ENCODE results near the gene TMEM63B.

TMEM63B gene

DNA sequence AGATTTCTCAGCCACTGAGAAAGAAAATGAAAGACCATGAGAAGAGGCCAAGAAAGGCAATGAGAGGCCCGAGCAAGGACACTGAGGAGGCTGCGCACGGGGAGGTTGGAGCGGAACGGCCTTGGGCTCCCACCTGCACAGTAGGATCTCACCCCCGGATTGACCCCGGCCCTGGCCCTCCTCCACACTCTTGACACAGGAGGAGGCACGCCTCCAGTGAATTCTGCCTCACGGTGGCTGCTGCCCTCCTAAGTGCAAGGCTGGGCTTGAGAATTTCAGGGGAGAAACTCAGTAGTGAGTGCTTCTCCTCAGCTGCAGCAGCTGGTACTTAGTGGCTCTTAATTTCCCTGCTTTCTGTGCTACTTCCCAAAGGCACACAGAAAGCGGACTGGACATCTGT lies 18.1 kb upstream of the TMEM63B start:
- no peak overlapping the region for H3K9ac ChIP-seq (ENCODE audit: insufficient read length)
- peaks cover 80% of the 10 kb centered on the region for H3K36me3 ChIP-seq (ENCODE audit: insufficient read depth, low read length)
- DNase-seq (ENCODE audit: low read depth, low spot score) = no peak
- no peak overlapping the region for H3K4me3 ChIP-seq
- no peaks in the 10 kb centered on the region for H3K9me3 ChIP-seq (ENCODE audit: low read depth, low read length)
- no peak overlapping the region for H3K27ac ChIP-seq
- TF ChIP-seq FOXP2 (optimal IDR thresholded peaks at IDR 0.05; ENCODE audit: control extremely low read depth, extremely low read length, insufficient read depth) (no peak), EZH2 (IDR thresholded peaks at IDR 0.05) (no peak), POLR2AphosphoS5 (IDR thresholded peaks at IDR 0.05; ENCODE audit: borderline replicate concordance, low read depth, low read length) (no peak)

DNA sequence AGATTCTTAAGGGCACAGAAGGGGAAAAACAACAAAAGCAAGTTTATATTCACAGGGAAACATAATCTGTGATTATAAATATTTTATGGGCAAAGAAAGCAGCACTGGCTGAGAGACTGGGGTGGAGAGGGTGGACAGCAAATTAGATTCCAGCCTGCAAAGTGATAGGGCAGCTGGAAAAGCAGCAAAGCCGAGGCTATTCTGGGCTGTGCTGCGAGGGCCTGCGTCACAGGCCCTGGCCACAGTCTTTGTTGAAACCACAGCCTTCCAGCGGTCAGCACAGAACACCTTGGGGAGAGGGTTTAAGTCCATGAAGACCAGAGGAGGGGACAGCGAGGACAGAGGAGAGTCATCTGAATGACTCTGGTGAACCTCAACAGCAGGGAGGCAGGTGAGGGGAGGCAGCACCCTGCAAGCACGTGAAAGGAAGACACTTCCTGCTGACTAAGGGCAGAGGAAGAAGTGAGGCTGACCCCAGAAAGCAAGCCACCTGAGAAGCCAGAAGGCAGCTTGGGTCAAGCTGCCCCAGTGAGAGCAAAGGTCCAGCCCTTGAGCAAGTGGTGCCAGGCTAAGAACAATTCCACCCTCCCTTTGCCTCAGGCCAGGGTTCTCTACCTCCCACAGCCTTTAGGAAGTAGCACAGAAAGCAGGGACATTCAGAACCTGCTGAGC lies 17.2 kb upstream of the TMEM63B start:
- Histone ChIP-seq H3K9ac (ENCODE audit: insufficient read length) (no peak overlapping the region), H3K9me3 (ENCODE audit: low read depth, low read length) (no peaks in the 10 kb centered on the region), H3K27ac (no peak overlapping the region), H3K4me3 (no peak overlapping the region), H3K36me3 (ENCODE audit: insufficient read depth, low read length) (peaks cover 80% of the 10 kb centered on the region)
- TF ChIP-seq POLR2AphosphoS5 (IDR thresholded peaks at IDR 0.05; ENCODE audit: borderline replicate concordance, low read depth, low read length) (no peak), FOXP2 (optimal IDR thresholded peaks at IDR 0.05; ENCODE audit: control extremely low read depth, extremely low read length, insufficient read depth) (no peak), EZH2 (IDR thresholded peaks at IDR 0.05) (no peak)
- no peak for DNase-seq (ENCODE audit: low read depth, low spot score)

DNA sequence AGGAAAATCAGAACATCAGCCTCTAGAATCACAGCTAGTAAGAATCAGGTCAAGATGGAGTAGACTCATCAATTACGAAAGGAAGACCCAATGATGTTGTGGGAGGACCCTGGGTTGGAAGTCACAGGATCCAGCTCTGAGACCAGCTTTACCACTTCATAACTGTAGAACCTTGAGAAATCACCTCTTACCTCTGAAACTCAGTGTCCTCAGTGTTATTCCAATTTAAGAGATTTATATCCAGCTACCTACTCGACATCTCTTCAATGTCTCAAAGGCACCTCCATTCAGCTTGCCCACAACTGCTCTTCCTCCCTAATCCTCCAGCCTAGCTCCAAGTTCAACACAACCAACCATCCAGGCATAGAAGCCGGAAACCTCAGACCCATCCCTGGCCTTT lies 16.4 kb upstream of the TMEM63B start:
- TF ChIP-seq EZH2 (IDR thresholded peaks at IDR 0.05) = no peak
- TF ChIP-seq FOXP2 (optimal IDR thresholded peaks at IDR 0.05; ENCODE audit: control extremely low read depth, extremely low read length, insufficient read depth) = no peak
- TF ChIP-seq POLR2AphosphoS5 (IDR thresholded peaks at IDR 0.05; ENCODE audit: borderline replicate concordance, low read depth, low read length) = no peak
- DNase-seq (ENCODE audit: low read depth, low spot score) = no peak
- Histone ChIP-seq H3K9ac (ENCODE audit: insufficient read length) (no peak overlapping the region), H3K9me3 (ENCODE audit: low read depth, low read length) (no peaks in the 10 kb centered on the region), H3K4me3 (no peak overlapping the region), H3K27ac (no peak overlapping the region), H3K36me3 (ENCODE audit: insufficient read depth, low read length) (peaks cover 83% of the 10 kb centered on the region)

DNA sequence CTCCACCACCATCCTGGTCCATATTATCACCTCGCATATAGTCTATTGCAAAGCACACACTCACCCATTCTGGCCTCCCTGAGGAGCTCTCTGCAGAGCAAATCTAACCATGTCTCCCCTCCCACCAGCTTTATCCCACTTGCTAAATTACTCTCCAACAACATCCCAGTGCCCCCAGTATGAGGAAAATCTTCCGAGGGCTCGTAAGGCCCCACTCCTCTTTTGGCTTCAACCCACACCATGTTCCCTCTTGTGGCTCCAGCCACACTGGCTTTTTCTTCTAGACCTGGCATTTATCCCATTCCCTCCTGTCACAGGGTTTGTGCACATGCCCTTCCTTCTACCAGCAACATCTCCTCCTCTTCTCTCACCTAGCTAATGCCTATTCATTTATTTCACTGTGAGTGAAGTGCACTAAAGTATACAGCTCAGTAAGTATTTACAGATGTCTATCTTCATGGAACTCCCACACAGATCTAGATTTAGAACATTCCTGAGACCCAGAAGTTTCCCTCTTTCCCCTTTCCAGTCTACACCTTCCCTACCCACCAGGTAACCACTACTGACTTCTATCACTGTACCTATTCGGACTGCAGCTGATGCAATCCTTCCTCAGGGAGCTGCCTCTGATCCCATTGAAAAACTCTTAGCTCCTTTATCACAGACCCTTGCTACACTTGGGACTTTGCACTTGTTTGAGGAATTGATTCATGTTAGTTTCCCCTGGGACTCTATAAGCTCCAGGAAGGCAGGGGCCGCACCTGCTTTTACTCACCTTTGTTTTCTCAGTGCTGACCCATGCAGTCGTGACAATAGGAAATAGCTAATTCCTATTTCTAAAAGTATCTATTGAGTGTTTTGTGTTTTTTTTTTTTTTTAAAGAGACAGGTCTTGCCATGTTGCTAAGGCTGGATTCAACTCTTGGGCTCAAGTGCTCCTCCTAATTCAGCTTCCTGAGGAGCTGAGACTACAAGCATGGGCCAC lies 15.6 kb upstream of the TMEM63B start:
- no peak for TF ChIP-seq POLR2AphosphoS5 (IDR thresholded peaks at IDR 0.05; ENCODE audit: borderline replicate concordance, low read depth, low read length)
- Histone ChIP-seq H3K9me3 (ENCODE audit: low read depth, low read length) (no peaks in the 10 kb centered on the region), H3K9ac (ENCODE audit: insufficient read length) (no peak overlapping the region), H3K4me3 (no peak overlapping the region), H3K27ac (no peak overlapping the region), H3K36me3 (ENCODE audit: insufficient read depth, low read length) (peaks cover 79% of the 10 kb centered on the region)
- no peak for DNase-seq (ENCODE audit: low read depth, low spot score)

DNA sequence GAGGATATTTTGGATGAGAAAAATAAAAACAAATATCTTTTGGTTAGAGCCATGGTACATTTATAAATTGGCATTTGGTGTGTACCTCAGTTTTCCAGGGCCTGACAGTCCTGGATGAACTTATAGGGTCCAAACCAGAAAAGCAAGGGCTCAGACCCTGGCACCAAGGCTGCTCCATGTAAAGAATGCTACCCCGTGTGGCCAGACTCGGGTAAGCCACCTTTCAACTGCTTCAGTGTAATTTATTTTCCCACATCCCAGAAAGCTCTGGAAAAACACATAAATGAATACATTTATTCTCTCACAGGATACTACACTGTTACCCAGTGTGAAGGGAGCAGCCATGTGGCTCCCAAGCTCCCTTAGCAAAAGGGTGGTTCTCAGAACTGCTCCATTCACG lies 13.9 kb upstream of the TMEM63B start:
- H3K36me3 ChIP-seq (ENCODE audit: insufficient read depth, low read length) = peaks cover 76% of the 10 kb centered on the region
- no peak for TF ChIP-seq FOXP2 (optimal IDR thresholded peaks at IDR 0.05; ENCODE audit: control extremely low read depth, extremely low read length, insufficient read depth)
- no peak for TF ChIP-seq POLR2AphosphoS5 (IDR thresholded peaks at IDR 0.05; ENCODE audit: borderline replicate concordance, low read depth, low read length)
- TF ChIP-seq EZH2 (IDR thresholded peaks at IDR 0.05) = no peak

DNA sequence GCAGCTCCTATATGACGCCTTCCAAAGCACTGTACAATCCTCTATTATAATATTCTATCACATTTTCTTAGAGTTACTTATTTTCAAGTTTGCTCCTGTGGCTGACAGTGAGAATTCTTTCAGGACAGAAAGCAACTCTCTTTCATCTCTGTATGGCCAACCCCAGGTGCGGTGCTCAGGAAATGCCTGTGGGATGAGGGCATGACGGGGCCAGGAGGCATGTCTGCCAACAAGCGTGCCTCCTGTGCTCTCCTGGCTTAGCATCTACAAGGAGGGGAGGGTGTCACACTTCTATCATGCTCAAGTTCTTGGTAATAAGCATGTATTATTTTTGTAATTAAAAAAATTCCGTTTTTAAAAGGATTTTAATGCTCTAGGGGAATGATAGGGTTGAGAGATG lies 11.5 kb upstream of the TMEM63B start:
- no peak for DNase-seq (ENCODE audit: low read depth, low spot score)
- peaks cover 58% of the 10 kb centered on the region for H3K36me3 ChIP-seq (ENCODE audit: insufficient read depth, low read length)
- no peak overlapping the region for H3K9ac ChIP-seq (ENCODE audit: insufficient read length)
- no peak overlapping the region; the same call in 1 of the 2 replicates for H3K27ac ChIP-seq
- no peaks in the 10 kb centered on the region for H3K9me3 ChIP-seq (ENCODE audit: low read depth, low read length)
- H3K4me3 ChIP-seq = no peak overlapping the region
- TF ChIP-seq FOXP2 (optimal IDR thresholded peaks at IDR 0.05; ENCODE audit: control extremely low read depth, extremely low read length, insufficient read depth) (no peak), EZH2 (IDR thresholded peaks at IDR 0.05) (no peak), POLR2AphosphoS5 (IDR thresholded peaks at IDR 0.05; ENCODE audit: borderline replicate concordance, low read depth, low read length) (no peak)

More for the DNA sequence above, 13.9 kb upstream of the TMEM63B start:
- no peak overlapping the region for H3K4me3 ChIP-seq
- no peaks in the 10 kb centered on the region for H3K9me3 ChIP-seq (ENCODE audit: low read depth, low read length)
- no peak overlapping the region for H3K27ac ChIP-seq
- no peak overlapping the region for H3K9ac ChIP-seq (ENCODE audit: insufficient read length)
- no peak for DNase-seq (ENCODE audit: low read depth, low spot score)

DNA sequence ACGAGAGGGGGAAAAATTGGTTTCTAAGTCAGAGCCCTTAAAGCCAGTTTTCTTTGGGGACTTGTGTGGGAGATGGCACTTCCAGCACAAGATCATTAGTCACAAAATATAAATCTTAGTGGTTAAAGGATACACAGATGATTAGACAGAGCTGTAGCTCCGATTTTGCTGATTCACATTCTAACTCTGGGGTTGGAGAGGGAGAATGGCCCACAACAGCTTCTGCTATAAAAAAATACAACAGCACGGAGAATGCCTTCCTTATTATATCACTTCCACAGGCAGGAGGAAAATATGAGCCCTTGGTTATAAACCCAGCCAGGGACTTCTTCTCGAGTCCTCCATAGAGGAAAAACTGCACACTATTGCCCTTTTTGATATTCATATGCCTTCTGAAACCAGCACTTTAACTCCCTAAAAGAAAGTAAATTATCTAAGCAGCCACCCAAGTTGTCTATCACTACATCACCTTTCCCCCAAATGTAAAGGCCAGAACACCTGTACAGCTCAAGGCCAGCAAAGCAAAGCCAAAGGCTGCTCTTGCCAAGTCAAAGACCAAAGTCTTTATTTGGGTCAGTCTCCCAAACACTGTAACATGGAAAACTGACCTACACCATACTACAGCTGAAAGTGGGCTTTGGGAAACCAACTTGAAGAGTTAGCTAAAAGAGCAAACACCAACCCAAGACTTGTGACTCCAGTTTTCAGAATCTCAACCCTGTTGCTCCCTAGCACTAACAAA lies 10.5 kb upstream of the TMEM63B start:
- peak overlapping the region; percentile 33; the same call in 1 of the 2 replicates for H3K4me3 ChIP-seq
- no peaks in the 10 kb centered on the region for H3K9me3 ChIP-seq (ENCODE audit: low read depth, low read length)
- DNase-seq (ENCODE audit: low read depth, low spot score) = no peak
- H3K9ac ChIP-seq (ENCODE audit: insufficient read length) = no peak overlapping the region
- TF ChIP-seq POLR2AphosphoS5 (IDR thresholded peaks at IDR 0.05; ENCODE audit: borderline replicate concordance, low read depth, low read length) = no peak
- TF ChIP-seq FOXP2 (optimal IDR thresholded peaks at IDR 0.05; ENCODE audit: control extremely low read depth, extremely low read length, insufficient read depth) = no peak
- no peak for TF ChIP-seq EZH2 (IDR thresholded peaks at IDR 0.05)
- peak overlapping the region; percentile 74 for H3K27ac ChIP-seq
- H3K36me3 ChIP-seq (ENCODE audit: insufficient read depth, low read length) = peaks cover 48% of the 10 kb centered on the region
